Lung (tissue), 12 donors: ENCODE data around the gene IRF7. TPM values are rescaled to one million over a fixed set of nuclear protein-coding genes. Genes with fewer than 3 reads are reported as not detected.

ENCODE experiments used
- ATAC-seq: fragments of 200-7000 bp; cut with Tn5 transposase; one replicate; pipeline ENCODE4 v1.9.1; 2020; ENCODE audit warnings: moderate number of reproducible peaks; ENCODE audit not compliant: insufficient read depth, low FRiP score
- DNase-seq, 3 donors: peaks; one replicate each; pipeline ENCODE4 v3.0.0-alpha.2; 2013 to 2017
- H3K27ac ChIP-seq, 2 donors: one replicate each; pipeline ENCODE4 v1.5.1; 2013; ENCODE audit warnings: mild to moderate bottlenecking in 2 of 2, moderate library complexity in 2 of 2, control low read depth in 1 of 2, inconsistent platforms in 1 of 2, low read depth in 1 of 2, low read length in 1 of 2
- H3K27me3 ChIP-seq, 3 donors: one replicate each; pipeline ENCODE4 v1.5.1; 2013; ENCODE audit warnings: low read length in 2 of 3; ENCODE audit not compliant: control insufficient read depth in 3 of 3, insufficient read depth in 3 of 3
- H3K36me3 ChIP-seq, 4 donors: one replicate each; pipeline ENCODE4 v1.5.1; 2013; ENCODE audit warnings: low read length in 4 of 4, mild to moderate bottlenecking in 1 of 4, moderate library complexity in 1 of 4; ENCODE audit not compliant: control insufficient read depth in 4 of 4, insufficient read depth in 4 of 4
- H3K4me1 ChIP-seq, 5 donors: one replicate each; pipeline ENCODE4 v1.5.1; 2013; ENCODE audit warnings: low read length in 5 of 5, mild to moderate bottlenecking in 2 of 5, moderate library complexity in 1 of 5; ENCODE audit not compliant: control insufficient read depth in 5 of 5, insufficient read depth in 5 of 5
- H3K4me3 ChIP-seq: one replicate; pipeline ENCODE4 v1.5.1; 2013; ENCODE audit warnings: mild to moderate bottlenecking, control low read depth, moderate library complexity
- H3K9ac ChIP-seq, 2 donors: one replicate each; pipeline ENCODE4 v1.5.1; 2013; ENCODE audit warnings: low read length in 2 of 2, control low read depth in 1 of 2; ENCODE audit not compliant: insufficient read depth in 1 of 2
- H3K9me3 ChIP-seq, 4 donors: one replicate each; pipeline ENCODE4 v1.5.1; 2013; ENCODE audit warnings: low read length in 3 of 4, mild to moderate bottlenecking in 1 of 4, moderate library complexity in 1 of 4; ENCODE audit not compliant: control insufficient read depth in 4 of 4, insufficient read depth in 3 of 4
- CTCF ChIP-seq: IDR thresholded peaks from 2 replicates; pipeline ENCODE4 v1.5.1; 2012; ENCODE audit warnings: mild to moderate bottlenecking; ENCODE audit errors: control extremely low read depth, extremely low read depth
- WGBS, 2 donors: extraction: QIAGEN DNeasy Blood & Tissue Kit; methylation state at CpG; one replicate each; pipeline ENCODE4 v1.1.7; 2013; 5-methylcytosine and 5-hydroxymethylcytosine counted together
- polyA plus RNA-seq, 2 donors: library from polyadenylated mRNA; stranded (reverse); fragments of 200-250 nt; gene quantifications; one replicate each; pipeline ENCODE4 v1.2.1, GENCODE V29; 2013
- total RNA-seq, 2 donors: library from RNA; depleted of rRNA in 1 of 2; stranded (reverse); fragments of >200 nt in 1 of 2; gene quantifications; one replicate each; pipeline ENCODE4 v1.2.1, GENCODE V29; 2014 to 2021
- donor health status: control.
- donor health status: control.
- donor health status: Bipolar disorder and iron deficiency.
- donor health status: healthy.
- donor health status: DM: yes; HTN: yes; CAD: no.

Gene IRF7
- total and polyA plus RNA-seq, 4 donors, result 24.7 to 68.3 (median 52.8) TPM

- H3K4me1 ChIP-seq, result peaks cover 0 to 20% (median 10%) of the 10 kb centered on the region in 5 donors
- H3K9ac ChIP-seq, result peak overlapping the region in 1 of 2 donors; percentile 11
- no peaks in the 10 kb centered on the region for H3K27me3 ChIP-seq
- ATAC-seq (no peak), DNase-seq (no peak)
- peak overlapping the region; percentile 74 to 95 for H3K27ac ChIP-seq
- peak overlapping the region; percentile 43 for H3K4me3 ChIP-seq
- H3K36me3 ChIP-seq, result no peaks in the 10 kb centered on the region
- H3K9me3 ChIP-seq, result no peaks in the 10 kb centered on the region
- 37 to 43% methylated on average over 36 of the region's 36 CpGs for WGBS, 2 donors
- no peak for TF ChIP-seq CTCF
Measured at GRCh38 chr11:569158-569885, 46.4 kb downstream of the IRF7 start.

GRCh38 chr11:568306-569157, 47.2 kb downstream of the IRF7 start:
- Histone ChIP-seq H3K4me1 (peaks cover 0 to 23% (median 10%) of the 10 kb centered on the region in 5 donors), H3K36me3 (peaks cover 0 to 5% (median 0%) of the 10 kb centered on the region in 4 donors), H3K9ac (peak overlapping the region in 1 of 2 donors; percentile 11), H3K4me3 (peak overlapping the region; percentile 43), H3K27ac (peak overlapping the region; percentile 74 to 95), H3K9me3 (no peaks in the 10 kb centered on the region), H3K27me3 (no peaks in the 10 kb centered on the region)
- WGBS, 2 donors, result 1% methylated on average over 58 to 123 of the region's 123 CpGs
- ATAC-seq (peak; percentile 93), DNase-seq (peak; percentile 93 to 96 (median 96))
- TF ChIP-seq CTCF, result no peak

GRCh38 chr11:567629-568292, 48.0 kb downstream of the IRF7 start:
- peak overlapping the region; percentile 20 for H3K4me3 ChIP-seq
- H3K27ac ChIP-seq, result peak overlapping the region; percentile 76 to 86
- H3K4me1 ChIP-seq, result peaks cover 0 to 21% (median 10%) of the 10 kb centered on the region in 5 donors
- no peak for DNase-seq
- H3K9ac ChIP-seq, result no peak overlapping the region
- no peak for TF ChIP-seq CTCF
- peak; percentile 6 for ATAC-seq
- 26 to 35% methylated on average over 31 to 41 of the region's 41 CpGs for WGBS, 2 donors
- no peaks in the 10 kb centered on the region for H3K9me3 ChIP-seq
- no peaks in the 10 kb centered on the region for H3K27me3 ChIP-seq
- peaks cover 0 to 9% (median 0%) of the 10 kb centered on the region in 4 donors for H3K36me3 ChIP-seq
